ENCODE results near the gene GPR35.

GPR35 gene

DNA sequence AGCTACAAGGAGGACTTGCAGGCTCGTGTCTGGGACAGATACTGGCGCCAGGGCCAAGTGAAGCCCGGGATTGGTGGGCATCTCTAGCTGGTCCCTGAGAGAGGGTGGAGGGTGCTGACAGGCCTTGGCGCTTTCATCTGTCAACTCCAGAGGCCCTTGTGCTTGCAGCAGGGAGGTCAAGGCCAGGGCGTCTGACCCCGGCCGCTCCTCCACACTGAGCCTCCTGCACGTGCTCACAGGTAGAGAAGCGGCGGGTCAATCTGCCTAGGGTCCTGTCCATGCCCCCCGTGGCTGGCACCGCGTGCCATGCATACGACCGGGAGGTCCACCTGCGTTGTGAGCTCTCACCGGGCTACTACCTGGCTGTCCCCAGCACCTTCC, 29.2 kb upstream of the GPR35 start:
- Histone ChIP-seq H3K4me3 (ENCODE audit: low read length) (no peak overlapping the region; the same call in 1 of the 2 replicates), H3K36me3 (ENCODE audit: control insufficient read depth, insufficient read depth, low read length) (peaks cover 27% of the 10 kb centered on the region), H3K4me1 (ENCODE audit: control insufficient read depth, insufficient read depth, low read length) (no peaks in the 10 kb centered on the region), H3K9me3 (ENCODE audit: control insufficient read depth, insufficient read depth, low read length) (no peaks in the 10 kb centered on the region), H3K27ac (ENCODE audit: low read length) (no peak overlapping the region), H3K27me3 (ENCODE audit: control insufficient read depth, insufficient read depth, low read length) (no peaks in the 10 kb centered on the region)
- no CpG with 5 or more reads among the region's 17 CpGs for WGBS (ENCODE audit: insufficient coverage, insufficient read length)
- no peak for DNase-seq (ENCODE audit: low read depth, low spot score)

DNA sequence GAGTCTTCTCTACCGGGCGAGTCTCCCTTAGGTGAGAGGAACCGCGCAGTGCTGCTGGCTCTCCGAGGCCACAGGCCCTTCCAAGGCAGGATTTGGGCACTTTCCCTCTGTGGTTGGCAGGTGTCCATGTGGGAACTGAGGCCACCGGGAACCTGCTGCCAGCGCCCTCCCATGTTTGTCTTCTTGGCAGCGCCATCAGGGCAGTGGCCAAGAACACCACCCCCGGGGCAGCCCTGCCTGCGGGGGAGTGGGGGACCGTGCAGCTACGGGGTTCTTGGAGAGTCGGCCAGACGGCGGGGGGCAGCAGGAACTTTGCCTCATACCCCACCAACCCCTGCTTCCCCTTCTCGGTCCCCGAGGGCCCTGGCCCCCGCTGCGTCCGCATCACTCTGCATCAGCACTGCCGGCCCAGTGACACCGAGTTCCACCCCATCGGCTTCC, 28.8 kb upstream of the GPR35 start:
- Histone ChIP-seq H3K27ac (ENCODE audit: low read length) (no peak overlapping the region), H3K4me1 (ENCODE audit: control insufficient read depth, insufficient read depth, low read length) (no peaks in the 10 kb centered on the region), H3K36me3 (ENCODE audit: control insufficient read depth, insufficient read depth, low read length) (peaks cover 27% of the 10 kb centered on the region), H3K9me3 (ENCODE audit: control insufficient read depth, insufficient read depth, low read length) (no peaks in the 10 kb centered on the region), H3K4me3 (ENCODE audit: low read length) (no peak overlapping the region), H3K27me3 (ENCODE audit: control insufficient read depth, insufficient read depth, low read length) (no peaks in the 10 kb centered on the region)
- no peak for DNase-seq (ENCODE audit: low read depth, low spot score)
- WGBS (ENCODE audit: insufficient coverage, insufficient read length): no CpG with 5 or more reads among the region's 23 CpGs

DNA sequence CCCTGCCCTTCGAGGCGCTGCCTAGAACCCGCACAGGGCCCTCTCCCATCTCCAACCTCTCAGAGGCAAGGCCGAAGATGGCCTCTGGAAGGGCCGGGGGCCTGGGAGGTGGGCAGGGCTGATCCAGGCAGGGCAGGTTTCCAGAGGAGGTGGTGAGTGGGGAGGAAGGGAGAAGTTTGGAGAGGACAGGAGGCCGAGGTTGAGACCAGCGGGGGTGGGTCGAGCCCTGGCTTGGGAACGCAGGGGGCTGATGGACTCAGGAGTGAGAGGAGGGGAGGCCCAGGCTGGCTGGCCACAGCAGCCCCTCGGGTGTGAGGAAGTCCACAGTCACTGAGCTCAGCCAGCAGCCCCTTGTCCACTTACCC, 28.2 kb upstream of the GPR35 start:
- DNase-seq (ENCODE audit: low read depth, low spot score): no peak
- Histone ChIP-seq H3K4me3 (ENCODE audit: low read length) (no peak overlapping the region), H3K36me3 (ENCODE audit: control insufficient read depth, insufficient read depth, low read length) (peaks cover 24% of the 10 kb centered on the region), H3K9me3 (ENCODE audit: control insufficient read depth, insufficient read depth, low read length) (no peaks in the 10 kb centered on the region), H3K4me1 (ENCODE audit: control insufficient read depth, insufficient read depth, low read length) (no peaks in the 10 kb centered on the region), H3K27me3 (ENCODE audit: control insufficient read depth, insufficient read depth, low read length) (no peaks in the 10 kb centered on the region), H3K27ac (ENCODE audit: low read length) (no peak overlapping the region)
- no CpG with 5 or more reads among the region's 10 CpGs for WGBS (ENCODE audit: insufficient coverage, insufficient read length)

DNA sequence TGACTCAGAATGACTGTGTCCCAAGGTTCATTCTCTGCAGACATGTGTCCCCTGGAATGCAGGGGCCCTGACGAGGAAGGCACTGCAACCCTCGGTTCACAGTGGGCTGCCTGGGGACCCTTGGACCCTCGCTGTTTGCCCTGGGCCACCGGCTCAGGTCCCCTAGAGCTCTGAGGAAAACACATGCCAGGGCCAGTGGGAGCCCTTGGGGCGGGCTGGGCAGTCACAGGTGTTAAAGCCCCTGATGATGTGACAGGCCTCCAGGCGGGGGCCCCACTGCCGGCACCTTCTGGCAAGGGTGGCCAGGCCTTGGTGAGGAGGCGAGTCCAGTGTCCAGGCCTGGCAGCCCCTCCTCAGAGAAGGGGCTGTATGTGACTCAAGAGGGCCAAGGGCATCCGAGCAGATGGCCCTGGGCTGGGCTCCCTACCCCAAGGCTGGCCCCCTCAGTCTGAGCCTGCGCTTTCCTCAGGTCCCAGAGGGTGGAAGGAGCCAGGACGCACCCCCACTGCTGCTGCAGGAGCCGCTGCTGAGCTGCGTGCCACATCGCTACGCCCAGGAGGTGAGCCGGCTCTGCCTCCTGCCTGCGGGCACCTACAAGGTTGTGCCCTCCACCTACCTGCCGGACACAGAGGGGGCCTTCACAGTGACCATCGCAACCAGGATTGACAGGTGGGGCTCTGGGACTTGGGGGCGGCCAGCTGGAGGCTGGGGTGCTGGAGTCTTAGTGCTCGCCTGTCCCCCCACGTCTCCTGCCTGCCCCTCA, 27.7 kb upstream of the GPR35 start:
- no CpG with 5 or more reads among the region's 22 CpGs for WGBS (ENCODE audit: insufficient coverage, insufficient read length)
- H3K9me3 ChIP-seq (ENCODE audit: control insufficient read depth, insufficient read depth, low read length): no peaks in the 10 kb centered on the region
- no peaks in the 10 kb centered on the region for H3K4me1 ChIP-seq (ENCODE audit: control insufficient read depth, insufficient read depth, low read length)
- no peak overlapping the region for H3K27ac ChIP-seq (ENCODE audit: low read length)
- no peak overlapping the region for H3K4me3 ChIP-seq (ENCODE audit: low read length)
- H3K27me3 ChIP-seq (ENCODE audit: control insufficient read depth, insufficient read depth, low read length): no peaks in the 10 kb centered on the region
- no peak for DNase-seq (ENCODE audit: low read depth, low spot score)
- H3K36me3 ChIP-seq (ENCODE audit: control insufficient read depth, insufficient read depth, low read length): peaks cover 23% of the 10 kb centered on the region

DNA sequence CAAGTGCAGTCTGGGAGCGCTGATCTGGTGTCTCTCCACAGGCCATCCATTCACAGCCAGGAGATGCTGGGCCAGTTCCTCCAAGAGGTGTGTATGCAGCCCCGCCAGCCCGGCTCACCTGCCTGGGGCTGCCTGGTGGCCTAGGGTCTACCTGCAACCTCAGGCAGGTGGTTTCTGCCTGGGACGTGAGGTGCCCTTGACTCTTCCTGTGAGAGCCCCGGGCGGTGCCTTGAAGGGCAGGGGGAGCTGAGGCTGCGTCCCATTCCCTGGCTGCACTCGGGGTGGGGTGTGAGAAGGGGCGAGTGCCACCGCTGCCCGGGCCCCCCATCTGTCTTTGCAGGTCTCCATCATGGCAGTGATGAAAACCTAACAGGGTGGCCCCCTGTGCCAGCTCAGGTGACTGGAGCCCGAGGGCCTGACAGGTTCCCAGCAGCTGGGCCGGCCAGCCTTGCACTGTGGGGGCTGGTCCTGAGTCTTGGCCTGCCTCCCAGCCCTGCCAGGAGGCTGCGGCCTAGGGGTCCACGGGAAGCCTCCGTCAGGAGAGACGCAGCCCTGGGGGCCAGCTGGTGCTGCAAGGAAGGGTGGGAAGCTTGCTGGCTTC, 26.9 kb upstream of the GPR35 start:
- no peak overlapping the region for H3K4me3 ChIP-seq (ENCODE audit: low read length)
- H3K4me1 ChIP-seq (ENCODE audit: control insufficient read depth, insufficient read depth, low read length): no peaks in the 10 kb centered on the region
- no peaks in the 10 kb centered on the region for H3K27me3 ChIP-seq (ENCODE audit: control insufficient read depth, insufficient read depth, low read length)
- no peaks in the 10 kb centered on the region for H3K9me3 ChIP-seq (ENCODE audit: control insufficient read depth, insufficient read depth, low read length)
- H3K36me3 ChIP-seq (ENCODE audit: control insufficient read depth, insufficient read depth, low read length): peaks cover 22% of the 10 kb centered on the region
- H3K27ac ChIP-seq (ENCODE audit: low read length): no peak overlapping the region
- WGBS (ENCODE audit: insufficient coverage, insufficient read length): no CpG with 5 or more reads among the region's 17 CpGs
- DNase-seq (ENCODE audit: low read depth, low spot score): no peak

DNA sequence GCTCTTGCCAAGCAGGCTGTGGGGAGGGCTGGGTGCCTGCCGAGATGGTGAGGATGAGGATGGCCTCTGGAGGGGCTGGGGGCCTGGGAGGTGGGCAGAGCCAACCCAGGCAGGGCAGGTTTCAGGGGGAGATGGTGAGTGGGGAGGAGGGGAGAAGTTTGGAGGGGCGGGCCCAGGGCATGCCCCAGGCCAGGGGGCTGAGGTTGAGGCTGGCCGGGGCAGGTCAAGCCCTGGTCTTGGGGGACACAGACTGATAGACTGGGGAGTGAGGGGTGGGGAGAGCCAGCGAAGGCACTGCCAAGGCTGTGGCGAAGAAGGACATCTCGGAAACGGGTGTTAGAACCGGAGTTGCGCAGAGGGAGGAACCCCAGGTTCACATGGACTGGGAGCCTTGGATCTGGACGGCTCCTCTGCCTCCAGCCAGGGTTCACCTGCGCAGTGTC, 26.1 kb upstream of the GPR35 start:
- no peak overlapping the region for H3K27ac ChIP-seq (ENCODE audit: low read length)
- no CpG with 5 or more reads among the region's 11 CpGs for WGBS (ENCODE audit: insufficient coverage, insufficient read length)
- peaks cover 18% of the 10 kb centered on the region for H3K36me3 ChIP-seq (ENCODE audit: control insufficient read depth, insufficient read depth, low read length)
- H3K9me3 ChIP-seq (ENCODE audit: control insufficient read depth, insufficient read depth, low read length): no peaks in the 10 kb centered on the region
- H3K4me1 ChIP-seq (ENCODE audit: control insufficient read depth, insufficient read depth, low read length): no peaks in the 10 kb centered on the region
- no peak overlapping the region for H3K4me3 ChIP-seq (ENCODE audit: low read length)
- H3K27me3 ChIP-seq (ENCODE audit: control insufficient read depth, insufficient read depth, low read length): no peaks in the 10 kb centered on the region
- no peak for DNase-seq (ENCODE audit: low read depth, low spot score)

DNA sequence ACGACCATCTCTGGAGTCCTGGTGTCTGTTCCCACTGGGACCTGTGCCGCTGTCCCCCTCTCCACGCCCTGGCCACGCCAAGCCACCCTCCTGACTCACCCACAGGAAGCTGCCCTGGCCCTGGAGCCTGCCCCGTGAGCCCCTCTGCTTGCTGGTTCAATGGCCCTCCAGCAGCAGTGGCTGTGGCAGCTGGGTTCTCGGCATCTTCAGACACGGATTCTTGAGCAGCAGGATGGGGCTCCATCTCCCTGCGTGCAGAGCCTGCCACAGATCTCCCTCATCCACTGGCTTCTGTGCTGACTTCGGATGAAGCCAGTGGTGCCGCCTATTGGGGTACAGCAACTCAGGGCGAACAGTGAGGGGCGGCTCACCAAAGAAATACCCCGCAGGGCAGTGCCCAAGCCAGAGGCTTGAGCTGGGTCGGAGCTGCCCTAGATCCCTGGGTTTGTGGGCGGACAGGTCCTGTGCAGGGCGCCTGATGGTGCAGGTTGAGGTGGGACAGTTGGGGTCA, 24.8 kb upstream of the GPR35 start:
- no peak for DNase-seq (ENCODE audit: low read depth, low spot score)
- no peaks in the 10 kb centered on the region for H3K4me1 ChIP-seq (ENCODE audit: control insufficient read depth, insufficient read depth, low read length)
- H3K27ac ChIP-seq (ENCODE audit: low read length): no peak overlapping the region
- no peak overlapping the region for H3K4me3 ChIP-seq (ENCODE audit: low read length)
- WGBS (ENCODE audit: insufficient coverage, insufficient read length): no CpG with 5 or more reads among the region's 16 CpGs
- no peaks in the 10 kb centered on the region for H3K27me3 ChIP-seq (ENCODE audit: control insufficient read depth, insufficient read depth, low read length)
- peaks cover 18% of the 10 kb centered on the region for H3K36me3 ChIP-seq (ENCODE audit: control insufficient read depth, insufficient read depth, low read length)
- H3K9me3 ChIP-seq (ENCODE audit: control insufficient read depth, insufficient read depth, low read length): no peaks in the 10 kb centered on the region

DNA sequence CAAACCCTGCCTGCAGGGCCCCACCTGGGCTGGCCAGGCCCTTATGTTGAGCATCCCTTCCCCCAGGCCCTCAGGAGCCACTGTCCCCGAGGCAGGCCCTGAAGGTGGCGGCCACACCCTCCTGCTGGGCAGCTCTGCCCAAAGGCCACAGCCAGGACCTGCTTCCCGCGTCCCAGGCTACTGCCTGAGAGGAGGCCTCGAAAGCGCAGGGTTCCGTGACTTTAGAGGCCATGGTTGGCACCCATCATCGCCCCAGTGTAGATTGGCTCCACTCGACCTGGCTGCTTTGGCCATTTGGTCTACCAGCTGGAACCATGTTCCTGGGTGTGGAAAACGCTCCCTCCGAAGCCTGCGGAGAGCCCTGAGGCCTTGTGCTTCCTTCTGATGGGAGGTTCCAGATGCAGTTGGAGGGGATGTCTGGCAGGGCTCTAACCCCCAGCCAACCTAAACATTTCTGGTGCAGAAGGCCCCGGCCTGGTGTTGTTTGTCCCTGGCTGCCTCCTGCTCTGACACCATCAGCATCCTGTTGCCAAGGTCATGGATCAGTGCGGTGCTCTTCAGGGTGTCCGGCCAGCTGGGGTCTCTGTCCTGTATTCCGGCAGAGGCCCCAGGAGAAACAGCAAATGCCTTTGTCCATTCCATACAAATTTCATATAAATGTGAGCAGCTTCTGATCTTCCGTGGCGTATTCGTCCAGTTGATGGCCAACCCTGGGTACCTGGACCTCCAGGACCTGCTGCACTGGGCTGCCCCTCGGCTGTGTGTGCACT, 24.0 kb upstream of the GPR35 start:
- Histone ChIP-seq H3K9me3 (ENCODE audit: control insufficient read depth, insufficient read depth, low read length) (no peaks in the 10 kb centered on the region), H3K4me3 (ENCODE audit: low read length) (no peak overlapping the region), H3K4me1 (ENCODE audit: control insufficient read depth, insufficient read depth, low read length) (no peaks in the 10 kb centered on the region), H3K27ac (ENCODE audit: low read length) (no peak overlapping the region), H3K36me3 (ENCODE audit: control insufficient read depth, insufficient read depth, low read length) (peaks cover 15% of the 10 kb centered on the region), H3K27me3 (ENCODE audit: control insufficient read depth, insufficient read depth, low read length) (no peaks in the 10 kb centered on the region)
- no CpG with 5 or more reads among the region's 20 CpGs for WGBS (ENCODE audit: insufficient coverage, insufficient read length)
- DNase-seq (ENCODE audit: low read depth, low spot score): no peak

DNA sequence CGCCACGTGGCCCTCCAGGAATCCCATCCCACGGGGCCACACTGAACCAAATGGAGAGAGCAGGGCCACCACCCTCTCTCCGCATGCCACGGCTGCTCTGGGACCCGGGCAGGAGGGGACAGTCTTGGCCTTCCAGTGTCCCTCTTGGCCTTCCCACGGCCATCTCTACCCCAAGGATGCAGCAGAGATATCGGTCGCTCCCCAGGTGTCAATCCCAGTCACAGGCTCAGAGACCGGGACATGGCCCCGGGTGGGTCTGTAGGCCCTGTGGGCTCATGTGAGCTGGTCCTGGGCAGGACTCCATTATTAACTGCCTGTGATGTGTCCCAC, 23.5 kb upstream of the GPR35 start:
- Histone ChIP-seq H3K27me3 (ENCODE audit: control insufficient read depth, insufficient read depth, low read length) (no peaks in the 10 kb centered on the region), H3K4me1 (ENCODE audit: control insufficient read depth, insufficient read depth, low read length) (no peaks in the 10 kb centered on the region), H3K36me3 (ENCODE audit: control insufficient read depth, insufficient read depth, low read length) (peaks cover 11% of the 10 kb centered on the region; the same call in 1 of the 2 replicates)

DNA sequence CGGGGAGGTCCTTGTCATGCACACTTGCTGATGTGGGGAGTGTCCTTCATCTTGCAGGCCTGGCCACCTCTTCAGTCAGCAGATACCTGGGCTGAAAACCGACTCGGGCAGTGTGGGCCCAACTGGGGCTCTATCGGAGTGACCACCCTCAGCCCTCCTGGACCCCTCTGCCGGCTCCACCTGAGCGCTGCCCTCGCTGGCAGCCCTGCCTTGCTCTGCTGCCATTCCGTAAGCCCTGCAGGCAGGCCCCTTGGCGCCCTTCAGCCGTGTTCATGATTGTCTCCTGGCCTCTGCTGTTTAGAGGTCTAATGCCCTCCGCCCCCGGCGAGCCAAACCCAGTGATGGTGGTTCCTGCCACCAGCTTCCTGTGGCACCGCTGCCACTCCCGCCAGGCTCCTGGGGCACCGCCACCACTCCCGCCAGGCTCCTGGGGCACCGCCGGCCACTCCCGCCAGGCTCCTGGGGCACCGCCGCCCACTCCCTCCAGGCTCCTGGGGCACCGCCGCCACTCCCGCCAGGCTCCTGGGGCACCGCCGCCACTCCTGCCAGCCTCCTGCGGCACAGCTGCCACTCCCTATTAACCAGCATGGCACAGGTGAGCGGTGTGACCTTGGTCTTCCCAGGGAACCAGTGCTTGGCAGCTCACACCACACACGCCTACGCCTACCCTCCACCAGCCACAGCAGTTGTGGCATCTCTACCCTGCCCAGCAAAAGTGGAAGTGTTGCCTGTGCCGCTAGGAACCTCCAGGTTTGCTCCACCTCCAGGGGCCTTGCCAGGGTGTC, 22.8 kb upstream of the GPR35 start:
- Histone ChIP-seq H3K9me3 (ENCODE audit: control insufficient read depth, insufficient read depth, low read length) (no peaks in the 10 kb centered on the region), H3K4me3 (ENCODE audit: low read length) (no peak overlapping the region), H3K27me3 (ENCODE audit: control insufficient read depth, insufficient read depth, low read length) (no peaks in the 10 kb centered on the region), H3K4me1 (ENCODE audit: control insufficient read depth, insufficient read depth, low read length) (no peaks in the 10 kb centered on the region), H3K36me3 (ENCODE audit: control insufficient read depth, insufficient read depth, low read length) (peaks cover 11% of the 10 kb centered on the region; the same call in 1 of the 2 replicates), H3K27ac (ENCODE audit: low read length) (no peak overlapping the region)
- no CpG with 5 or more reads among the region's 32 CpGs for WGBS (ENCODE audit: insufficient coverage, insufficient read length)
- DNase-seq (ENCODE audit: low read depth, low spot score): no peak

More for the DNA sequence above, 23.5 kb upstream of the GPR35 start:
- Histone ChIP-seq H3K9me3 (ENCODE audit: control insufficient read depth, insufficient read depth, low read length) (no peaks in the 10 kb centered on the region), H3K4me3 (ENCODE audit: low read length) (no peak overlapping the region), H3K27ac (ENCODE audit: low read length) (no peak overlapping the region)
- DNase-seq (ENCODE audit: low read depth, low spot score): no peak
- no CpG with 5 or more reads among the region's 11 CpGs for WGBS (ENCODE audit: insufficient coverage, insufficient read length)
